ENCODE measurements around the gene CAND2. TPM values are rescaled to one million over a fixed set of nuclear protein-coding genes. Genes with fewer than 3 reads are reported as not detected.

Gene CAND2
- total RNA-seq, 5 donors from 2014 or later (not counting 1 experiment from before 2014, with no cell fraction given) = 2.1 to 5.9 (median 3.2) TPM

DNA sequence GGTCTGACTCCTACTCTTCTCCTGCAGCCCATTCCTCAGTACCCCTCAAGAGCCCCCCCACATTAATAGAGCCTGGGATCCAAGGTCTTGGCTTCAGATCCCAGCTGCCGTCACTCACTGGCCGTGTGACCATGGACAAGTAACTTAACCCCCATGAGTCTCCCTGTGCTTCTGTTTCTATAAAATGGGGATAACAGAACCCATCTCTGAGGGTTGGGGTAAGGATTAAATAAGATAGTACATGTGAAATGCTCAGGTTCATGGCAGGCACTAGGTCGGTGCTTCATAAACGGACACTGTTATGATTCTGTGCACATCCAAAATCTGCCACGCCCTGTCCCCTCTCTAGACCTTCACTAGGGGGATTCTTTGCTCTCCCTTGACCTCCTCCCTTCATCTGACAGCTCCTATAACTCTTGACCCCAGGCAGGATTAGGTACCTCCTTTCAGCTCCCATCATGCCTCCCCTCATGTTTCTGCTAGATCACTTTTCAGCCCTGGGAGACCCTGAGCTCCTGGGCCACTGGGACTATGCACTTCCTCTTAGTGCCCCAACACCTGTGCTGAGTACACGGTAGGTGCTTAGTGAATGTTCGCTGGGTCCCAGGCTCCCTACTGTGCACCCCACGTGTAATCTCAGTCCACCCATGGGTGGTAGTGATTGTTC, 1.5 kb downstream of the CAND2 start:
- H3K4me3 ChIP-seq (ENCODE audit: control insufficient read depth in 1 of 2, extremely low read depth in 1 of 2, low read length in 1 of 2) = no peak overlapping the region
- H3K27me3 Mint-ChIP-seq = peaks cover 0 to 6% of the 10 kb centered on the region in 2 donors
- WGBS (ENCODE audit: insufficient coverage) = 63% methylated on average over 4 of the region's 8 CpGs

DNA sequence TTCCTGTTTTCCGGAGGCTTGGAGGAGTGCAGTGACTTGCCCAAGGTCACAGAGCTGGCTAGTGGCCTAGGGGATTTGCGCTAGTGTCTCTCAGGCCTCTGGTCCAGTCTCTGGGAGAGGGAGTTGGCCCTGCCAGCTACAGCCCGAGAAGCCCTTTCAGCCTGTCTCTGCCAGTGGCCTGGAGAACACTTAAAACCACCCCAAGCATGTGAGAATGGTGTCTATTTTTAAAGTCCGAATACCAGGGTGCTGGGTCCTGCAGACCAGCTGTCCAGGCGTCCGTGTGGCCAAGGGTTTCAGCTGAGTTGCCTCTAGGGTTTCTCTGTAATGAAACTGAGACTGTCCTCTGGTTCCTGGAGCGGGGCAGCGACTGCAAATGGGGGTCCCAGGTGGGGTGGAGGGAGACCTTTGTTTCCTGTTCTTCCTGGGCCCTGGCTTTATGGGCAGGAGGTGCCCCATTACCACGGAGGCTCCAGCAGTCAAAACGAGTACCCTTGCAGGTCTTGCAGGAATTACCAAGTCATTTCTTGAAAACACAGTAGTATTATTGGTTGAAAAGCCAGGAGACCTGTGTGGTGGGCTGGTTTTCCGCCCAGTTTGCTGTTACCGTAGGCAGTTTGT, 2.2 kb downstream of the CAND2 start:
- Histone ChIP-seq H3K4me3 (ENCODE audit: control insufficient read depth in 1 of 2, extremely low read depth in 1 of 2, low read length in 1 of 2) (no peak overlapping the region), H3K9me3 (no peaks in the 10 kb centered on the region), H3K36me3 (ENCODE audit: control insufficient read depth in 2 of 2, extremely low read depth in 1 of 2, insufficient read depth in 1 of 2, low read length in 1 of 2) (no peaks in the 10 kb centered on the region), H3K27ac (ENCODE audit: low read length) (no peak overlapping the region), H3K4me1 (ENCODE audit: control insufficient read depth in 1 of 2, extremely low read depth in 1 of 2, insufficient read depth in 2 of 2, low read length in 2 of 2) (peaks cover 0 to 16% of the 10 kb centered on the region in 2 experiments), H3K27me3 (replicated peaks in 1 of 2; ENCODE audit: control insufficient read depth in 2 of 2, extremely low read depth in 1 of 2, insufficient read depth in 2 of 2, low read length in 1 of 2) (peaks cover 0 to 24% of the 10 kb centered on the region in 2 experiments)
- peak overlapping the region in 1 of 3 donors; percentile 88 for H3K4me3 Mint-ChIP-seq
- H3K27ac Mint-ChIP-seq = peak overlapping the region in 1 of 2 donors; percentile 41
- H3K4me1 Mint-ChIP-seq = peaks cover 4 to 16% (median 15%) of the 10 kb centered on the region in 3 donors
- DNase-seq (no peak), ATAC-seq (replicated peaks in 1 of 4) (no peak)
- H3K27me3 Mint-ChIP-seq = peaks cover 0 to 6% of the 10 kb centered on the region in 2 donors
- CTCF ChIA-PET = interaction anchor here in 1 of 2 donors (1.1 kb wide), 1 partner anchor 15 kb away, joined by 3 read pairs; no protein-coding TSS in a partner anchor
- H3K36me3 Mint-ChIP-seq = no peaks in the 10 kb centered on the region
- POLR2A ChIA-PET = no interaction called here
- 88% methylated on average over 5 of the region's 12 CpGs for WGBS (ENCODE audit: insufficient coverage)
- no peaks in the 10 kb centered on the region for H3K9me3 Mint-ChIP-seq

More for the DNA sequence above, 1.5 kb downstream of the CAND2 start:
- Mint-ChIP-seq H3K27ac (peak overlapping the region in 1 of 2 donors; percentile 41), H3K4me3 (peak overlapping the region; percentile 50 to 88 (median 61)), H3K4me1 (peaks cover 4 to 16% (median 15%) of the 10 kb centered on the region in 3 donors), H3K36me3 (no peaks in the 10 kb centered on the region), H3K9me3 (no peaks in the 10 kb centered on the region)
- Histone ChIP-seq H3K36me3 (ENCODE audit: control insufficient read depth in 2 of 2, extremely low read depth in 1 of 2, insufficient read depth in 1 of 2, low read length in 1 of 2) (no peaks in the 10 kb centered on the region), H3K4me1 (ENCODE audit: control insufficient read depth in 1 of 2, extremely low read depth in 1 of 2, insufficient read depth in 2 of 2, low read length in 2 of 2) (peaks cover 0 to 16% of the 10 kb centered on the region in 2 experiments), H3K9me3 (no peaks in the 10 kb centered on the region), H3K27me3 (replicated peaks in 1 of 2; ENCODE audit: control insufficient read depth in 2 of 2, extremely low read depth in 1 of 2, insufficient read depth in 2 of 2, low read length in 1 of 2) (peaks cover 0 to 24% of the 10 kb centered on the region in 2 experiments), H3K27ac (ENCODE audit: low read length) (no peak overlapping the region)
- CTCF ChIA-PET = interaction anchor here in 1 of 2 donors (1.1 to 2.4 kb wide), 2 partner anchors 12 to 14 kb away, joined by 3 to 14 read pairs; no protein-coding TSS in a partner anchor
- POLR2A ChIA-PET = no interaction called here
- no peak for DNase-seq
- no peak for ATAC-seq (replicated peaks in 1 of 4)

DNA sequence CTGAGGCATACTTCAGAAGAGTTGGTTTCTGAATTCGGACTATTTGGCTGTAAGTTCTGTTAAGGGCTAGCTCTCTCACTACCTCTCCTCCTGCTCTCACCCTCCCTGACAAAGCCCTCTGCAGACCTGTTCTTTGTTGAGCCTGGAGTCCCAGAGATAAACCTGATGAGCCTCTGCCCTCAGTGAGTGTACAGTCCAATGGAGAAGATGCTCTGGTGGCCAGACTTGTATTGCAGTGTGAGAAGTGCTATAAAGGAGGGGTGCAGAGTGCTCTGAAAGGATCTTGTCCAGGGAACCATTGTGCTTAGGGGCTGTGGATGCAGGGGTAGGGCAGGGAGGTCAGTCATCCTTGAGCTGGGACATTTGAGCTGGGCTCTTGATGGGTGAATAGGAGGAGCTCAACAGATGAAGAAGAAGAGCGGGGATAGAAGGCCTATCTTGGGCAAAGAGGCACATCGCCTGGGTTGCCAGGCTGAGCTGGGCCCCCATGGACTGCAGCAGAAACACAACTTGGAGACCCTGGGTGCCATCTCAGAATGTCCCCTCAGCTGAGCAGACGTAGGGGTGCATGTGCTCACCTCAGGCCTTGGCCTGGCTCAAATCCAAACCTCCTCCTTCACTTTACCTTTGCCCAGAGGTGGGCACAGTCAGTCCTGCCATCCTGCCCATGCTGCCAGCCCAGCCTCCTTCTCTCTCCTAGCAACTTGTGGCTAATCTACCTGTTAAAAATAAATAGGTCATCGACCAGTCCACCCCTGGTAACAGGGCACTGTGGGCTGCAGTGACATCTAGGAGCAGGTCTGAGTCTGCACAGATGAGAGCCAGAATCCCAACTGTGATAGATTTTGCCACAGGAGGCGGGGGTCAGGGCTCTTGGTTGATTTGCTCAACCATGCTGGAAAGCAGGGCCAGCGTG, 3.3 kb downstream of the CAND2 start:
- H3K4me1 Mint-ChIP-seq = peaks cover 4 to 16% (median 15%) of the 10 kb centered on the region in 3 donors
- Histone ChIP-seq H3K27ac (ENCODE audit: low read length) (no peak overlapping the region), H3K36me3 (ENCODE audit: control insufficient read depth in 2 of 2, extremely low read depth in 1 of 2, insufficient read depth in 1 of 2, low read length in 1 of 2) (no peaks in the 10 kb centered on the region), H3K9me3 (no peaks in the 10 kb centered on the region), H3K27me3 (replicated peaks in 1 of 2; ENCODE audit: control insufficient read depth in 2 of 2, extremely low read depth in 1 of 2, insufficient read depth in 2 of 2, low read length in 1 of 2) (peaks cover 0 to 24% of the 10 kb centered on the region in 2 experiments), H3K4me1 (ENCODE audit: control insufficient read depth in 1 of 2, extremely low read depth in 1 of 2, insufficient read depth in 2 of 2, low read length in 2 of 2) (peaks cover 0 to 16% of the 10 kb centered on the region in 2 experiments), H3K4me3 (ENCODE audit: control insufficient read depth in 1 of 2, extremely low read depth in 1 of 2, low read length in 1 of 2) (no peak overlapping the region)
- peaks cover 0 to 6% of the 10 kb centered on the region in 2 donors for H3K27me3 Mint-ChIP-seq
- no peak overlapping the region for H3K27ac Mint-ChIP-seq
- no peaks in the 10 kb centered on the region for H3K36me3 Mint-ChIP-seq
- no peak for DNase-seq
- ChIA-PET CTCF (no interaction called here), POLR2A (interaction anchor here (0.5 kb wide), 2 partner anchors 54 to 146 kb away, joined by 5 read pairs; no protein-coding TSS in a partner anchor)
- ATAC-seq (replicated peaks in 1 of 4) = no peak
- H3K4me3 Mint-ChIP-seq = no peak overlapping the region
- 78% methylated on average over 6 of the region's 7 CpGs for WGBS (ENCODE audit: insufficient coverage)
- H3K9me3 Mint-ChIP-seq = no peaks in the 10 kb centered on the region

DNA sequence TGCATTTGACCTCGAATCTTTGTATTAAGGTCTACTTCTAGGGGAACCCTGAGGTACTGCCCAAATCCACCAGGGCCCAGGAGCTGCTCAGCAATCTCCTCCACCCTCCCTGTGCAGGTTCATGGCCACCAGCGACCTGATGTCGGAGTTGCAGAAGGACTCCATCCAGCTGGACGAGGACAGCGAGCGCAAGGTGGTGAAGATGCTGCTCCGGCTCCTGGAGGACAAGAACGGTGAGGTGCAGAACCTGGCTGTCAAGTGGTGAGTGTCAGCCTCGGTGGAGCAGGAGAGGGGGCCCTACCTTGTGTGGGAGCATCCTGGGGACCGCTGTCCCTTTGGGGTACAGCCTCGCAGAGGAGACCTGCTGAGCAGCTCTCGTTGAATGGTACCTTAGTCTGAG, 6.9 kb downstream of the CAND2 start:
- no peak overlapping the region for H3K27ac Mint-ChIP-seq
- no peak overlapping the region for H3K27ac ChIP-seq (ENCODE audit: low read length)
- POLR2A ChIA-PET = no interaction called here
- no peaks in the 10 kb centered on the region for H3K9me3 ChIP-seq
- 91% methylated on average over 12 of the region's 12 CpGs for WGBS (ENCODE audit: insufficient coverage)
- ATAC-seq (replicated peaks in 1 of 4) (no peak), DNase-seq (no peak)
- no peaks in the 10 kb centered on the region for H3K9me3 Mint-ChIP-seq
- peaks cover 0 to 1% (median 0%) of the 10 kb centered on the region in 3 donors for H3K4me1 Mint-ChIP-seq
- H3K36me3 ChIP-seq (ENCODE audit: control insufficient read depth in 2 of 2, extremely low read depth in 1 of 2, insufficient read depth in 1 of 2, low read length in 1 of 2) = no peaks in the 10 kb centered on the region
- H3K27me3 ChIP-seq (replicated peaks in 1 of 2; ENCODE audit: control insufficient read depth in 2 of 2, extremely low read depth in 1 of 2, insufficient read depth in 2 of 2, low read length in 1 of 2) = peaks cover 0 to 9% of the 10 kb centered on the region in 2 experiments
- no peaks in the 10 kb centered on the region for H3K4me1 ChIP-seq (ENCODE audit: control insufficient read depth in 1 of 2, extremely low read depth in 1 of 2, insufficient read depth in 2 of 2, low read length in 2 of 2)
- no peaks in the 10 kb centered on the region for H3K36me3 Mint-ChIP-seq
- no peak overlapping the region for H3K4me3 ChIP-seq (ENCODE audit: control insufficient read depth in 1 of 2, extremely low read depth in 1 of 2, low read length in 1 of 2)
- CTCF ChIA-PET = no interaction called here
- no peaks in the 10 kb centered on the region for H3K27me3 Mint-ChIP-seq
- H3K4me3 Mint-ChIP-seq = no peak overlapping the region

DNA sequence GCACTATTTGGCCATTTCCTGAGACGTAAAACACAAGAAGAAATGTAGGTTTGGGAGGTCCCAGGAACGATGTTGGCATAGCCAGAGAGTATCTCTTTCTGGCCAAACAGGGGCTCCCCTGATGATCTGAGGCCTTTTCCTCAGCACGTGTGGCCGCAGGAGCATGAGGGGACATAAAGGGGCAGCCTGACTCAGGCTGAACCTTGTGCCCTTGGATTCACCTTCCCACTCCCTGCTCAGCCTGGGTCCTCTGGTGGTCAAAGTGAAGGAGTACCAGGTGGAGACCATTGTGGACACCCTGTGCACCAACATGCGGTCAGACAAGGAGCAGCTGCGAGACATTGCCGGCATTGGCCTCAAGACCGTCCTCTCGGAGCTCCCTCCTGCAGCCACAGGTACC, 10.6 kb downstream of the CAND2 start:
- no peak overlapping the region for H3K4me3 ChIP-seq (ENCODE audit: control insufficient read depth in 1 of 2, extremely low read depth in 1 of 2, low read length in 1 of 2)
- DNase-seq (no peak), ATAC-seq (replicated peaks in 1 of 4) (no peak)
- no peaks in the 10 kb centered on the region for H3K27me3 Mint-ChIP-seq
- H3K27me3 ChIP-seq (replicated peaks in 1 of 2; ENCODE audit: control insufficient read depth in 2 of 2, extremely low read depth in 1 of 2, insufficient read depth in 2 of 2, low read length in 1 of 2) = peaks cover 0 to 6% of the 10 kb centered on the region in 2 experiments
- peaks cover 3 to 17% of the 10 kb centered on the region in 2 experiments for H3K4me1 ChIP-seq (ENCODE audit: control insufficient read depth in 1 of 2, extremely low read depth in 1 of 2, insufficient read depth in 2 of 2, low read length in 2 of 2)
- POLR2A ChIA-PET = no interaction called here
- H3K27ac Mint-ChIP-seq = no peak overlapping the region
- H3K4me1 Mint-ChIP-seq = peaks cover 9 to 15% (median 9%) of the 10 kb centered on the region in 3 donors
- H3K4me3 Mint-ChIP-seq = no peak overlapping the region
- CTCF ChIA-PET = no interaction called here
- no peaks in the 10 kb centered on the region for H3K9me3 Mint-ChIP-seq
- H3K9me3 ChIP-seq = no peaks in the 10 kb centered on the region
- H3K36me3 ChIP-seq (ENCODE audit: control insufficient read depth in 2 of 2, extremely low read depth in 1 of 2, insufficient read depth in 1 of 2, low read length in 1 of 2) = no peaks in the 10 kb centered on the region
- no peaks in the 10 kb centered on the region for H3K36me3 Mint-ChIP-seq
- no peak overlapping the region for H3K27ac ChIP-seq (ENCODE audit: low read length)
- WGBS (ENCODE audit: insufficient coverage) = 96% methylated on average over 4 of the region's 9 CpGs
